ENCODE measurements around the gene ADAMTSL2. TPM values are rescaled to one million over a fixed set of nuclear protein-coding genes. Genes with fewer than 3 reads are reported as not detected.

Gene ADAMTSL2
- total and polyA plus RNA-seq, 8 donors, result 1.3 to 20.6 (median 2.6) TPM; not detected in 2

DNA sequence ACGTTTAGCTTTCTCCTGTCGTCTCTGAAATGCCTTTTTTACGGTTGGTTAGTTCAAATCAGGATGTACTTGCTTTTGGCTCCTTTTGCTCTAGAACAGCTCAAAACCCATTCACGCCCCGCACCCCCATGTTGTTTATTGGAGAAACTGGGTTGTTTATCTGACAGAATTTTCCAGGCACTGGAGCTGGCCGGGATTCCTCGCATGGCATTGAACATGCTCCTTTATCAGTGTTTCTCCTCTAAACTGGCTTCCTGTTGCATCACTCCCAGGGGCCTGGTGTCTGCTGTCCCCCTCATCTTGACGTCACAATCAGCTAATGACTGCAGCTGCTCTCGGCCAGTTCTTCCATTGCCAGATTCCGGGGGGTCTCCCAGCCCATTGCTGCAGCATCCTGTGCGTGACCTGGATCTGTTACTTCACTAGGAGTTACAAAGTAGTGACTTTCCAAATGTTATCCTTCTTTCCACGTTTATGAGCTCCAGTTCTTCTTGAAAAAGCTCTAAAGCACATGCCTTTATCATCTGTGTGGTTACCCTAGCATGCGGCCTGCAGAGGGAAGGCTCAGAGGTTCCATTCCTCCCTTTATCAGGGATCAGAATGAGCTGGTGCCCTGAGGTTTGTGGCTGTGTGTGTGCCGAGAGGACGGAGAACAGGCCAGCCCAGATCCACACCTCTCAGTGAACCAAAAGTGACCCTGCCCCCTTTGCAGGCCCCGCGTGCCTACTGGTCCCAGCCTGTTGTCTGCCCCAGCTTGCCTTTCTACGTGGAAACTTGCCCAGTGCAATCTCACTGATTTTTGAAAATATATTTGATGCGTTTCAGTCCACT, 47.2 kb downstream of the ADAMTSL2 start:
- H3K4me1 ChIP-seq, result peaks cover 11 to 24% (median 19%) of the 10 kb centered on the region in 4 donors
- no peaks in the 10 kb centered on the region for H3K9me3 ChIP-seq
- 65 to 73% (median 69%) methylated on average over 19 of the region's 19 CpGs for WGBS, 5 donors
- TF ChIP-seq, protein P1, sequence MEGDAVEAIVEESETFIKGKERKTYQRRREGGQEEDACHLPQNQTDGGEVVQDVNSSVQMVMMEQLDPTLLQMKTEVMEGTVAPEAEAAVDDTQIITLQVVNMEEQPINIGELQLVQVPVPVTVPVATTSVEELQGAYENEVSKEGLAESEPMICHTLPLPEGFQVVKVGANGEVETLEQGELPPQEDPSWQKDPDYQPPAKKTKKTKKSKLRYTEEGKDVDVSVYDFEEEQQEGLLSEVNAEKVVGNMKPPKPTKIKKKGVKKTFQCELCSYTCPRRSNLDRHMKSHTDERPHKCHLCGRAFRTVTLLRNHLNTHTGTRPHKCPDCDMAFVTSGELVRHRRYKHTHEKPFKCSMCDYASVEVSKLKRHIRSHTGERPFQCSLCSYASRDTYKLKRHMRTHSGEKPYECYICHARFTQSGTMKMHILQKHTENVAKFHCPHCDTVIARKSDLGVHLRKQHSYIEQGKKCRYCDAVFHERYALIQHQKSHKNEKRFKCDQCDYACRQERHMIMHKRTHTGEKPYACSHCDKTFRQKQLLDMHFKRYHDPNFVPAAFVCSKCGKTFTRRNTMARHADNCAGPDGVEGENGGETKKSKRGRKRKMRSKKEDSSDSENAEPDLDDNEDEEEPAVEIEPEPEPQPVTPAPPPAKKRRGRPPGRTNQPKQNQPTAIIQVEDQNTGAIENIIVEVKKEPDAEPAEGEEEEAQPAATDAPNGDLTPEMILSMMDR (IDR thresholded peaks at IDR 0.05), result no peak
- TF ChIP-seq POLR2AphosphoS5 (IDR thresholded peaks at IDR 0.05) (no peak), POLR2A (IDR thresholded peaks at IDR 0.05) (no peak), EP300 (IDR thresholded peaks at IDR 0.05) (no peak)
- intact Hi-C loops (cut with DNase I; ENCODE audit: low total_unique reads), result no loop called here
- H3K4me3 ChIP-seq, result no peak overlapping the region
- no peak overlapping the region for H3K27ac ChIP-seq
- DNase-seq, result no peak
- peaks cover 0 to 86% (median 41%) of the 10 kb centered on the region in 3 donors for H3K27me3 ChIP-seq
- H3K36me3 ChIP-seq, result no peaks in the 10 kb centered on the region

DNA sequence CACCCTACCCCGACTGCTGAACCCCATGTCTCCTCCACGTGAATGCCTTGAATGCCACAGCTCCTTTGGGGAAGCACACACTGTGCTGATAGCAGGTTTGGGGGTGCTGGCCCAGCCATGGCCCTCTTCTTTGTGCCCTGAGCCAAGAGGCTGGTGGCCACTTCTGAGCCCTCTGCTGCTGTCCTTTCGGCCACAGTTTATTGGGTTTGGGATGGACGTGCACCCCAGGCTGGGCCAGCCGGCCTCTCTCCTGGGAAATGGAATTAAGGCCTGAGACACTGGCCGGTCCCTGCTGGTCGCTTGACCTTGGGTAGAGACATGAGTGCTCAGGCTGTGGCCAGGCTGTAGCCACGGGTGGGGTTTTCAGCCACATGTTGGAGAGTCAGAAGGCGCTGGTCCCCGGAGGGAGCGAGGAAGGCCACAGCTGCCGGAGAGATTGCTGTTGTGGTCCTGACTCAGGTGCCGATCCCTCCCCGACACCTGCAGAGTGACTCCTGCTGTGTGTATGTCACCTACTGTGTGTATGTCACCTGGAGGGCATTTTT, 48.1 kb downstream of the ADAMTSL2 start:
- H3K9me3 ChIP-seq, result no peaks in the 10 kb centered on the region
- H3K36me3 ChIP-seq, result no peaks in the 10 kb centered on the region
- intact Hi-C loops (cut with DNase I; ENCODE audit: low total_unique reads), result no loop called here
- no peak overlapping the region for H3K4me3 ChIP-seq
- H3K4me1 ChIP-seq, result peaks cover 11 to 24% (median 17%) of the 10 kb centered on the region in 4 donors
- WGBS, 5 donors, result 86 to 90% (median 88%) methylated on average over 9 to 14 of the region's 14 CpGs
- peaks cover 0 to 86% (median 46%) of the 10 kb centered on the region in 3 donors for H3K27me3 ChIP-seq
- TF ChIP-seq, protein P1 (IDR thresholded peaks at IDR 0.05), result no peak
- TF ChIP-seq POLR2AphosphoS5 (IDR thresholded peaks at IDR 0.05), result no peak
- DNase-seq, result no peak
- H3K27ac ChIP-seq, result no peak overlapping the region

GRCh38 chr9:133583111-133583510, 48.6 kb downstream of the ADAMTSL2 start:
- Histone ChIP-seq H3K27me3 (peaks cover 0 to 85% (median 46%) of the 10 kb centered on the region in 3 donors), H3K4me3 (no peak overlapping the region), H3K27ac (no peak overlapping the region), H3K36me3 (no peaks in the 10 kb centered on the region), H3K9me3 (no peaks in the 10 kb centered on the region), H3K4me1 (peaks cover 11 to 24% (median 17%) of the 10 kb centered on the region in 4 donors)
- no peak for DNase-seq
- 70 to 86% (median 75%) methylated on average over 3 of the region's 3 CpGs for WGBS, 5 donors
- intact Hi-C loops (cut with DNase I; ENCODE audit: low total_unique reads), result no loop called here
- TF ChIP-seq POLR2AphosphoS5 (IDR thresholded peaks at IDR 0.05), result no peak
- TF ChIP-seq, protein P1 (IDR thresholded peaks at IDR 0.05), result no peak
- TF ChIP-seq EP300 (IDR thresholded peaks at IDR 0.05), result no peak
- no peak for TF ChIP-seq POLR2A (IDR thresholded peaks at IDR 0.05)

GRCh38 chr9:133583586-133583985, 49.1 kb downstream of the ADAMTSL2 start:
- Histone ChIP-seq H3K9me3 (no peaks in the 10 kb centered on the region), H3K4me3 (no peak overlapping the region), H3K4me1 (peaks cover 11 to 24% (median 17%) of the 10 kb centered on the region in 4 donors), H3K27ac (no peak overlapping the region), H3K36me3 (no peaks in the 10 kb centered on the region), H3K27me3 (peaks cover 0 to 81% (median 44%) of the 10 kb centered on the region in 3 donors)
- intact Hi-C loops (cut with DNase I; ENCODE audit: low total_unique reads), result no loop called here
- TF ChIP-seq, protein P1 (IDR thresholded peaks at IDR 0.05), result no peak
- TF ChIP-seq POLR2AphosphoS5 (IDR thresholded peaks at IDR 0.05), result no peak
- no peak for TF ChIP-seq EP300 (IDR thresholded peaks at IDR 0.05)
- no peak for TF ChIP-seq POLR2A (IDR thresholded peaks at IDR 0.05)
- no peak for DNase-seq
- 79 to 91% (median 82%) methylated on average over 14 to 23 of the region's 23 CpGs for WGBS, 5 donors
